GM19395 (cell line): ENCODE measurements around the gene PERP.
"Not testable (repeated sequence)": the region's sequence is repeated elsewhere in the genome, so short reads cannot be mapped to it uniquely, and the experiment has no call there.

Source experiments
- ATAC-seq: cut with Tn5 transposase; IDR thresholded peaks from one replicate; pipeline ENCODE4 v1.9.1; 2021; ENCODE audit warnings: mild to moderate bottlenecking, moderate library complexity; ENCODE audit not compliant: unreplicated experiment

The PERP gene

DNA sequence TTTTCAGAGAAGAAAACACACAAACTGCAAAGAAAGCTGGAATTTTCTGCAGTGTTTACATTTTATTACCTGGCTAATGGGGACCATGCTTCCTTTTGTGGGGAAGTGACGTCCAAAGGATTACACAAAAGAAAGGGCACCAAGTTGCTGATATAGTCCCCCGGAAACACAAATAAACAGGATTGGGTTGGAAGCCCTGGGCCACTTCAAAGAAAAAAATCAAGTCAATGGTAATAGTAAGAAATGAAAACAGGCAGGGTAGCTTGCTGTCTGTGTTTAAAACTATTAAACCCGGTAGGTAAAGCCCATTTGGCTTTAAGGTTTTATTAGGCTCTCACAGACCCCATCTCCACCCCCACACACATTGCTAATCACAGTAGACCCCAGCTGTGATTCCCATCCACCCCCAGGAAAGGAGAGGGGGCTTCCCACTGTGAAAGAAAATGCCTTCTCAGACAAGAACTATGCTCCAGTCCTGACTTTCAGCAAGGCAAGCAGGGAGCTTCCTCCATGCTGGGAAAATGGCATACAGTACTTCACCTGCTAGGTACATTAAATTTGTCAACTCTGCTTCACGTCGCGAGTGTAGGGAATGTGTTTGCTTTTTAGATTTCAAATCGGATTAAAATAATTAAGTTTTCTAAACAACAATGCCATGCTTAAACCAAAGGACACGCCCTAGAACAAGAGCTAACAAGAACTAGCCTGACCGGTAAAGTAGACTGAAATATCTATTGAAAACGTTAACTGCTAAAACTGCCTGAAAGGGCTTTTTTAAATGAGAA is 1.1 kb downstream of the PERP start:
- ATAC-seq, result no peak

DNA sequence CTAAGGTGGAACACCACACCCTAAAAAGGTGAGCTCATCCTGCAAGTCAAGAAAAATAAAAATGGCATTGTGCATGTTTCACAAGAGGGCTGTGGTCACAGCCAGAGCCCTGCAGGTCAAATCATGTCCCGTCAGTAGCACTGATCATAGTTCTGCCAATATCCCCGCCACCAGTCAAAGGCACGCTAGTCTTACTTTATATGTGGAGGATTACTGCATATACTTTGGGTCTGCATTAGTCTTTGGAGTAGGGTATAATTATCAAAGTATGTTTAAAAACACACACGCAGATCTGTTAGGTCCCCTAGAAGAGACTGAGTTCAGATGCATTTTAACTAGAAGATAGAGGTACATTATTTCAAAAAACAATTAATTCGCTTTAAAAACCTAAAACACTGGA is 1.8 kb downstream of the PERP start:
- no peak for ATAC-seq

DNA sequence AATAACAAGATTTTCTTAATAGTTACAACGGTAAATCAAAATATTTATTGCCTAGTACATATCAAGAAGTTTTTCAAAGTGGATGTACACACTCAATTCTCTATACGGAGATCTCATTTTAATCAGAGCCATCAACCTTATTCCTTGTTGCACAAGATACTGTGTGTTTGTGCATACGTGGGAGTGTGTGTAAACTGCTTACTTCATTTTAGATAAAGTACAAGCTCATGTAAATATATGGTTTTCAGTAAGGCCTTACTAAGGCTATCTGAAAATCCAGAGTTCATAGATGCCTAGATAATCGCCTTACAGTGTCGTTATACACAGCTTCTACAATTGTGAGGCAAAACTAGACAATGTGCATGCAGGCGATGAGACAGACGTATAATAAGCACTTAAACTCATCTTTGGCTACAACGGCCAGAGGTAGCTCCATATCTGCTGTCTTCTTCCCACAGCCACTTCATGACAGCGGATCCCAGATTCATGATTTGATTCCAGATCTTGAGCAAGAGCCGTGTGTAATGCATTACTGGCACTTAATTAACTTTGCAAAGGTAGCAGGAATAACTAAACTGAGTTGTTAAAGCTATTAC is 2.5 kb downstream of the PERP start:
- no peak for ATAC-seq

DNA sequence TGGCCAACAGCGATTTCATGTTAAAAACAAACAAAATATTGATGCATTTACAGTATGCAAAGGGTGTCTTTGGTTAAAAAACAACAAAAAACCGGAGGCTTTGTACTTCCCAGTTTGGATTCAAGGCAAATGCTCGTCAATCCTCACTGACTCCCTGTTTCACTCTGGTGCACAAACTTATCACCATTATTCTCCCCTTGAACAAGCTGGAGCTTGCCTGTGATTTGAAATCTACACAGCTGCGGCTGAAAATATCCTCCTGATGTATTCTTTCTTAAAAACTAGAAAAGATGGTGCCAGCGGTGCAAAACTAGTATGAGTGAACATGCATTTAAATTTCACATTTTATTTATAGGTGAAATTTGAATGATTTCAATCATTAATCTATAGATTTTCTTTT is 3.3 kb downstream of the PERP start:
- ATAC-seq, result no peak

DNA sequence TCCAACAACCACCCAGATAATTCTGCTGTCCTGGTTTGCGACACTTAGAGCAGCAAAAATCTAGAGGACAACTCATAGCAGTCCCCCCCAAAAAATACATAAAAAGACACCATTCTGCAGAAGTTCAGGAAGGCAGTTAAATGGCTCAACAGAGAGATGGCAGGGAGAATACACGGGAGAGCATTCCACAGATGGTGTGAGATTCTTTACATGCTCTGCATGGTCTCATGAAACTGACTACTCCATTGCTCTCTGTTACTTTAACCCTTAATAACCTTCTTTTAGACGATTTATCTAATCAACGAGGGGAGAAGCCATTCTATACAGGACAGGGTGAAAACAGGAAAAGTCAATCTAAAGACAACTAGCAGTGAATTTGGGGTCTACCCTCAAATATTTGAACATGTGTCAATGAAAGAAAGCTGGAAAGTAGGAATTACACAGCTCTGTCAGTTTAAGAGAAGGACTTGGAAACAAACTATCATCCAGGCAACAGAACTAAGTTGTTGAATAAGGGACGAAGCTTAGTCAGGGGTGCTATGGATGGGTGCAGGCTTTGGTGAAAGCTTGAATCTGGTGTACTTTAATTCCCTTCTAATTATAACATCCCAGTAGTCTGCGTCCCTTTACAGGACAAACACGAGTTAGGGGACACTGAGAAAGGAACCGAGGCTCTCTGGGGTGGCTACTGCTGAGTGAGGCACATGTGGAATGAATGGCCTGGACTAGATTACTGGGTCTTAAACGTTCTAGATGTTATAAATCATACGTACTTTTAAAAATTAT is 5.1 kb downstream of the PERP start:
- no peak for ATAC-seq

DNA sequence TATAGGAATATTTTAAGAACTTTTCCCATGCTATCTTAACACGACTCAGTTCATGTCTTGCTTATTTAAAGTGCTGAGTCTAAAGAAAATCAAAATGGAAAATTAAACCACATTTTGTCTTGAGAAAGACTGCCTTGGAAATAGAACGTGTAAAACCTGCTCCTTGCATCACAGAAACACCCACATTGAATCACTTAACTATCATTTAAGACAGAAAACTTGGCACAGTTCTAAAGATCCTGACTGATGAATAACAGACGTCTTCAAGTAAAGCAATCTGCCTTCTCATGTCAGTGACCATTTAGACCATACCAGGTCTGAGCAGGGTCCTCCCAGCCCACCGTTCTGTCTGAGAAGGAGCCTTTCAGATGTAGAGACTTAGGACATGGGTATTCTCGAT is 7.4 kb downstream of the PERP start:
- ATAC-seq, result no peak

DNA sequence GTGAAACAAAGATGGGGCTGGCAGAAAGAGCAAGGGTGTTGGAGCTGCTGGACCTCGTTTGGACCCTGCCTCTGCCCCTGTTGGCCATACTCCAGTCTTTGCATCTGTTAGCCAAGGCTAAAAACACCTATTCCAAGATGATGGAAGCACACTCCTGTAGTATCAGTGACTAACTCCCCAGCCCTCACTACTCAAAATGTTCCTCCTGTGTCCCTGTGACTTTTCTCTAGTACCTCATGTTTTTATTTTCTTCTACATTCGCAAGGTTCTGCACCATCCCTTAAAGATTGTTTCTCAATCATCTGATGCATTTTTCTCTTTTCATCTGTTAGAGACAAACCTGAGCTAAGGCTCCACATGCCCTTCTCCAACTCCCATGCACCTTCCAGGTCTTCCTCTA is 8.9 kb downstream of the PERP start:
- ATAC-seq, result no peak

DNA sequence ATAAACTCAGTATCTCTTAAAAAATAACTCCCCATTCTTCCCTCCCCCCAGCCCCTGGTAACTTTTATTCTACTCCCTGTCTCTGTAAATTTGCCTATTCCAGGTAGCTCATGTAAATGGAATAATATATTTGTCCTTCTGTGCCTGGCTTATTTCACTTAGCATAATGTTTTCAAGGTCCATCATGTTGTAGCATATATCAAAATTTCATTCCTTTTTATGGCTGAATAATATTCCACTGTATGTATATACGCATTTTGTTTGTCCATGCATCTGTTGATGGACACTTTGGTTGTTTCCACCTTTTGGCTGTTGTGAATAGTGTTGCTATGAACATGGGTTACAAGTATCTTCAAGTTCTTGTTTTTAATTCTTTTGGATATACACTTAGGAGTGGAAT is 13.0 kb downstream of the PERP start:
- no peak for ATAC-seq

DNA sequence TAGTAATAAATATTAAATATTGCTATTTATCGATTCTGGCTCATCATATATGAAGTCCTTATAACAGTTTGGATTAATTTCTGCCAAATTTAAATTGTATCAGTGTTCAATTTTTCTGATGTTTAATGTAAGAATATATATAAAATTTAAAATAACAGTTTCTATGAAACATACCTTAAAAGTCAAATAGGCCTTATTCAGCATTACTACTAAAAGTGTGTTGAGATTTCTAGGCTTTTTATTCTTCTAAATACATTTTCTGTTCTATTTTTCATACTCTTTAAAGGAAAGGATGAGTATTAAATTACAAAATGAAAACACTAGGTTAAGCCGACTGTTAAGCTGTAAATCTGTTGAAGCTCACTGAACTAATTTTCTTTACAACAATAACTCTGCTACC is 13.6 kb downstream of the PERP start:
- no peak for ATAC-seq

DNA sequence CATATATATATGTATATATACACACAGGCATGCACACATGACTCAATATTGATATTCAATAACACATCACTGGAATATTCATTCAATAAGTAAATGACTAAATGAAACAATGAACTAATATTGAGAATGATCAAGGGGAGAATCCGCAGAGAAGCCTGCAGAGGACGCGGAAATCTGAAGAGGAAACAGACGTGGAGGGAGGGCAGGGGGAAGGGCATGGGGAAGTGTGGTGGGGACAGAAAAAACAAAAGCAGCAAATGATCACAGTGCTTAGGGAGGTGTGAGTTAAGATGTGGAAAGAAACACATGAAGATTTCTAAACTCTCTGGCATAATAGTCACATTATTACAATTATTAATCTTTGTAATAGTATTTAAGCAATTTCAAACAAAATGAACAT is 14.5 kb downstream of the PERP start:
- no peak for ATAC-seq

DNA sequence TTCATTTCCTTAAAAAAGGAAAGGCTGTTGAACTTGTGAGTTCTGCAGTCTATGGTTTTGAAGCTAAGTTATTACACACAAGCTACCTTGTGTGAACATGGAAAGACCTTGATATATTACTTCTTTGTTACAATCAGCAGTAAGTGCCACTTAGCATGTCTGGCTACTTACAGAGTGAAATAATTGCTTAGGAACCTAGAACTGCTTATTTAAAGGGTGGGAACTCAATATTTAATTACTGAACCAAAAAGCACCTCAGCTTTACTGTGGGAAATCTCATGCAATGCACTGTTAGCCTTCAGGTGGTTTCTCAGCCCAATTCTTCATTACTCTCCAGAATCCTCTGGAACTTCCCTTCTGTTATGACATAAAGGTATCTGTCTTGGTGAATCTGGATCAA is 17.9 kb downstream of the PERP start:
- ATAC-seq, result no peak

DNA sequence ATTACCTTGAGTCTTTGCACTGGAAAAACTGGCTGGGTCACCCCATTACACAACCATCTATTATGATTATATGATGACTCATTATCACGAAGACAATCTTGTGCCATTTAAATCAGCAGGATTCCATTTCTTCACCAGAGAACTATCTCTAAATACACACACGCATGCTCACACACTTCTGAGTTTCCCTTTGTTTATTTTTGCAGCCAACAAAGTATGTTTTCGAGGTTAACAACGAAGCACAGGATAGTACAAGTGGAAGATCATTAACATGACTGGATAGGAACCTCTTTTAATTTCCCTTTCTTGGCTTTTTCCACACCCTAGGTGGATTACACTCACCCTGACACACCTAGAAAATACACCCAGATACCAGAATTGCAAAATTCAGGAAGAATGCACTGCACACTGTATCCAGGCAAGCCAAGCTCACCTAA is 18.9 kb downstream of the PERP start:
- ATAC-seq, result no peak

DNA sequence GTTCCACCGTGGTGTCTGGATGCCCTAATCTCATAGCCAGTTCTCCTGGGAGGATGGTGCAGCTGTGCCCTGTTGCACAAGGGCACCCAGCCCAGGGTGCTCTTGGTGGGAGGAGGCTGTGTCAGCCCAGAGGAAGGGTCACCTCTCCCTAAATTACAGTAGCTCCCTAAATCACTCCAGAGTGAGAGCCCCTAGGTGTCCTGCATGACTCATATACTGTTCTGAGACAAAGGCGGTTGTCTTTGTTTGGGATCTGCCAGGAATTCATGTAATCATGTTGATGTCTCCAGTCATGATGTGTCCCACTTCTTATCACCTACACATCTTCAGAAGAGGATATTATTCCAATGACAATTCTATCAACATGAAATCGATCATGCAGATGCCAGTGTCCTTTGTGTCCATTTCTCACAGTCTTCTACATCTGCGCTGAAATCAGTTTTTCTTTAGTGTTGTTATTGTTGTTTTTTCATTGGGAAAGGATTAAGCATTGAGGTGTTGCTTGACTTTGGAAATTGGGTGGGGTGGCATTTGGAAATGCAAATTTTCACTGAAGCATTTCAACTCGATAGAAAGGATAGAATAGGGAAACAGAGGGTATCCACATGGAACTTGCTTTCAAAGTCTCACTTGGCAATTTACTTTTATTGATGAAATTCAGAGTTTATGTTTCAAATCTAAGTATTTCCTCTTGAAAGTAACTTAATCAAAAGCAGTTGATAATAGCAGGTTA is 19.5 kb downstream of the PERP start:
- no peak for ATAC-seq

DNA sequence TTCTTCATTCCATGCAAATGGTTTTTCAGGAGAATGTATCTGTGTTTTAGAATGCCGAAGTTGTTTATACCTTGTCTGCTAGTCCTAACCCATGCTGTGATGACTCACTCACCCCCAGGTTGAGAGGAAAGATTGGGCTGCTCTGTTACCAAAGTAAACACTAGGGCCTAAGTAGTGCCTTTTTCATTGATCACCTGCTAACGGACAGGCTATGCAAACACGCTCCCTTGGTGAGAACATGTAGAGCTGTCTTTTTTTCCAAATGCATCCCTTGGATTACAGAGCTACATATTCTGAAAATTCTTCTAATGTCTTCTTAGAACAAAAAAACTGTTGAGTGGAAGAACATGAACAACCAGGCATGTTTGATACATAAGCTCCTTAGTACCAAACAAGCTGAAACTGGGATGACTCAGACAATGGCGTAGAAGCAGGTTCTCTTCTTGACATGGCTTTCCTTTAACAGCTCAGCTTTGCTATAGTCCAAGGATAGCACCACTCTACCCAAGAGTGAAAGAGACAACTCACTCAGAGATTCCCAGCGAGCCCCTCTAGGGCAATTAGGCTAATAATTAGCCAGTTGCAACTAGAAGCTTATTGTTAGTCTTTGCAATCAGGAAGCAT is 20.5 kb downstream of the PERP start:
- no peak for ATAC-seq

DNA sequence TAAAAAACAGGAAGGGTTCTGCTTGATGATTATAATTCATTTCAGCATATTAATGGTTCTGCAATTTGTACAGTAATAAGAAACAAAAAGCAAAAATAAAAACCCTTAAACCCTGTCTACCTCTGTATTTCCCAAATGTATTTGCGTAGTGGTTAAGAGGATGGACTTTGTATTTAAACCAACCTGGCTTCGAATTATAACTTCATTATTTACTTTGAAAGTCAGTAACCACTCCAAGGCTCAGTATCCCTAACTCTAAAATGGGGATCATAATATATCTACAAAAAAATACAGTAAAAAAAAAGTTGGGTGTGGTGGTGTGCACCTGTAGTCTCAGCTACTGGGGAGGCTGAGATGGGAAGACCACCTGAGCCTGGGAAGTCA is 21.4 kb downstream of the PERP start:
- ATAC-seq, result no peak

DNA sequence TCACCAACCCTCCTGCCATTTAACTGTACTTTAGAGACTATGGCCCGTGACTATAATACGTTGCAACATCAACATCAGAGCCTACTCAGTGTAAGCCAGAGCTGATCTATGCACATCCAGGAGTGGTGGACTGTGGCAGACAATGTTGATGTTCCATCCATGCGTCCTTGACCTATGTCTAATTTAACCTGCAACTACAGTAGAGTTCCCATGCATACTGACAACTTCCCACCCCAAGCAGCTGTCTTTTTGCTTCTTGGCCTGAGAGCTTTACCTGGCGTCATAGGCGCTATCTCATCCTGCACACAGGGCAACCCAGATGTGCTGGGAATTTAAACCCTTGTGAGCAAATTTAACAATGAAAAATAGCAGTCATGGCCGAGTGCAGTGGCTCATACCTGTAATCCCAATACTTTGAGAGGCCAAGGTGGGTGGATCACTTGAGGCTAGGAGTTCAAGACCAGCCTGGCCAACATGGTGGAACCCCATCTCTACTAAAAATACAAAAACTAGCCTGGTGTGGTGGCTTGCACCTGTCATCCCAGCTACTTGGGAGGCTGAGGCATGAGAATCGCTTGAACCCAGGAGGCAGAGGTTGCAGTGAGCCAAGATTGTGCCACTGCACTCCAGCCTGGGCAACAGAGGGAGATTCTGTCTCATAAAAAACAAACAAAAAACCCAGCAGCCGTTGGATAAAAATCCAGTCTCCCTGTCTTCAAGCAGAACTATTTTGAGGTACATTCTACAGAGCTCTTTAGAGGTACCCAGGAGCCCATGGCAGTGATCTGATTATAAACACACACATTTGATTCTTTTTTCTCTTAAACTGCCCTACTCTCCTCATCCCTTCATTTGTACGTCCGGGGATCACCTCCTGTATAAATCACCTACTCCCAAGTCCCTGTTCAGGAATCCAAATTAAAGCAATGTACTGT is 22.0 kb downstream of the PERP start:
- ATAC-seq, result no peak

DNA sequence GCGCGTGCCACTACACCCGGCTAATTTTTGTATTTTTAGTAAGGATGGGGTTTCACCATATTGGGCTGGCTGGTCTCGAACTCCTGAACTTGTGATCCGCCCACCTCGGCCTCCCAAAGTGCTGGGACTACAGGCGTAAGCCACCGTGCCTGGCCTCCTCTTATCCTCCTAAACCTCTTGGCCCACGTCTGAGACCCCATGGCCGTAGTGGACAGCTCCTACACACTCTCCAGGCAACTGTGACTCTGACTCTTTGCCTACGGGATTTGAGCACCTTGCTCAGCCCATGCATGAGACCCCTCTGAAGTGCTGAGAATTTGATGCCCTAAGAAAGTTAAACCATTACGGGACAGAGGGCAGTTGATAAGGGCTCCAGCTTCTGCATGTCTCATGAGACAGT is 25.0 kb downstream of the PERP start:
- no peak for ATAC-seq

DNA sequence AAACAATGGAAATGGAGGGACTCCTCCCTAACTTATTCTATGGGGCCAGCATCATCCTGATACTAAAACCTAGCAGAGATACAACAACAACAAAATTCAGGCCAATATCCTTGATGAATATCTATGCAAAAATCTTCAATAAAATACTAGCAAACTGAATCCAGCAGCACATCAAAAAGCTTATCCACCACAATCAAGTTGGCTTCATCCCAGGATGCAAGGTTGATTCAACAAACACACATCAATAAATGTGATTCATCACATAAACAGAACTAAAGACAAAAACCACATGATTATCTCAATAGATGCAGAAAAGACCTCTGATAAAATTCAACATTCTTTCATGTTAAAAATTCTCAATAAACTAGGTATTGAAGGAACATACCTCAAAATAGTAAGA is 27.7 kb downstream of the PERP start:
- not testable (repeated sequence) for ATAC-seq

DNA sequence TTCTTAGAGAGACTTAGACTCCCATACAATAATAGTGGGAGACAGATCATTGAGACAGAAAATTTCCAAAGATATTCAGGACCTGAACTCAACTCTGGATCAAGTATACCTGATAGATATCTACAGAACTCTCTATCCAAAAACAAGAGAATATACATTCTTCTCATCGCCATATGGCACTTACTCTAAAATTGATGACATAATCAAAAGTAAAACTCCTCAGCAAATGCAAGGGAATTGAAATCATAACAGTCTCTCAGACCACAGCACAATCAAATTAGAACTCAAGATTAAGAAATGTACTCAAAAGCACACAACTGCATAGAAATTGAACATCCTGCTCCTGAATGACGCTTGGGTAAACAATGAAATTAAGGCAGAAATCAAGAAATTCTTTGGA is 28.7 kb downstream of the PERP start:
- ATAC-seq, result no peak

DNA sequence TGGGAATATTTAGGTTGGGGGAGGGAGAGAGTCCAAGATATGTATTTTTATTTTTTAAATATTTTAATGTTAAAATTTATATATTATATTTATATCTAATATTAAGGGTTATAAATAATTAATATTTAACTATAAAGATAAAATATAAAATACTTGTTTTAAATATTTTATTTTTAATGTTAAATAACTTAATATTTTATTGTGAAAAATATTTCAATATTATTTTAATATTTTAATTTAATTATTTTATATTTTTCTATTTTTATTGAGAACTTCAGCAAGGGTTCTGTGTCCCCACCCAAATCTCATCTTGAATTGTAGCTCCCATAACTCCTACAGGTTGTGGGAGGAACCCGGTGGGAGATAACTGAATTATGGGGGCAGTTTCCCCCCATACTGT is 34.0 kb downstream of the PERP start:
- no peak for ATAC-seq
